Measurements from ENCODE around the gene MMEL1. TPM values are rescaled to one million over a fixed set of nuclear protein-coding genes. Genes with fewer than 3 reads are reported as not detected.

Gene MMEL1
- total and polyA plus RNA-seq, 2 experiments from 2014 or later = 0.57 to 0.90 TPM

DNA sequence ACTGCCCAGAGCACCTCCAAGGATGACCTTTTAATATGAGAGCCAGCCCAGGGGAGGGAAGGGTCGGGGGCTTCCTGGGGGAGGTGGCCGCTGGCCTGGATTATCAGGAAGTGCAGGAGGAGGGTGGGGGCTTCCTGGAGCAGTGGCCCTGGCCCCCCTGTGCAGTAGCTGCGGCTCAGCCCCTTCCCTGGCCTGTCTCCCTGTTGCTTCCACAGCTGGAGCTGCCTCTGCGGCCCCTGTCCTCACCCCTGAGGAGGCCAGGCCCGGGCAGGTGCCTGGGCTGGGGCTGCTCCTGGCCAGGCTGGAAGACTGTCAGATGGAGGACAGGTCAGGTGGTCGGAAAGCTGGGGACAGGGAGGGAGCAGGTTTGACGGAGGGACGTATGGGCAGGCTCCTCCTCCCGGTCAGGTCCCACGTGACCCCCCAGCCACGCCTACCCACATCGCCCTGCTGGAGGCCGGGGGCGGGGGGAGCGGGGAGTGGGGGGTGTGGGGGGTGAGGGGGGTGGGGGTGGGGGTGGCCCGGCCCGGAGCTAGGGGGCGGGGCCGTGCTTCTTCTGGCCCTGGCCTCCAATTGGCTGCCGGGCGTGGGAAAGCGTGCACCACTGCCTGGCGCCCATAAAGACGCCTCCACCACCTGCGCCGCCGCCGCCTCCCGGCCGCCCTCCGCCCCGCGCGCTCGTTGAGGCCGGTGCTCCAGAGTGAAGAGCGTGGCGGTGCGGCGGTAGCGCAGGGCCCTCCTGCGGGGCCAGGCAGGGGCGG, 86.9 kb downstream of the MMEL1 start:
- Mint-ChIP-seq H3K9me3 (no peaks in the 10 kb centered on the region), H3K27ac (no peak overlapping the region), H3K4me1 (peaks cover 5% of the 10 kb centered on the region; the same call in 1 of the 3 replicates), H3K36me3 (ENCODE audit: low read depth) (no peaks in the 10 kb centered on the region), H3K4me3 (peak overlapping the region; percentile 77; the same call in 2 of the 3 replicates), H3K27me3 (ENCODE audit: insufficient read depth, low read depth, poor library complexity) (peaks cover 20% of the 10 kb centered on the region)
- DNase-seq (ENCODE audit: low spot score) (peak; percentile 95), ATAC-seq (peak; percentile 53)
- TF ChIP-seq ZNF462 (CRISPR knock-in tag; IDR thresholded peaks at IDR 0.05) = no peak
- TF ChIP-seq EZH2 (IDR thresholded peaks at IDR 0.05; ENCODE audit: low read depth, unreplicated experiment) = no peak
- TF ChIP-seq NANOG (IDR thresholded peaks at IDR 0.05; ENCODE audit: borderline replicate concordance) = no peak
- peak; percentile 82 for TF ChIP-seq POLR2AphosphoS5 (IDR thresholded peaks at IDR 0.05; ENCODE audit: low read depth)
- Histone ChIP-seq H2AFZ (no peak overlapping the region), H3K4me2 (peak overlapping the region; percentile 92), H3K4me3 (peak overlapping the region; percentile 85), H3F3A (replicated peaks; ENCODE audit: low read depth) (peaks cover 7% of the 10 kb centered on the region; the same call in 1 of the 2 replicates), H3K27ac (ENCODE audit: low read depth) (peak overlapping the region; percentile 84; the same call in 1 of the 2 replicates), H3K9me2 (ENCODE audit: insufficient read depth) (no peaks in the 10 kb centered on the region), H3K4me1 (ENCODE audit: insufficient read depth) (peaks cover 16% of the 10 kb centered on the region; the same call in 1 of the 2 replicates), H3K27me3 (ENCODE audit: insufficient read depth) (peaks cover 7% of the 10 kb centered on the region; the same call in 1 of the 2 replicates), H3K79me2 (replicated peaks; ENCODE audit: insufficient read depth) (no peaks in the 10 kb centered on the region), H4K20me1 (replicated peaks; ENCODE audit: insufficient read depth) (no peaks in the 10 kb centered on the region), H3K36me3 (ENCODE audit: insufficient read depth) (no peaks in the 10 kb centered on the region)

Measured in GM23338 (cell line).